Activated CD4-positive, CD25-positive, alpha-beta regulatory T cell treated with anti-CD3 and anti-CD28 coated beads, Interleukin-2, amount 50 U/mL, for 72 hours (primary cell): Measurements from ENCODE around the gene UGT2B7.
"Not testable (repeated sequence)": the region's sequence is repeated elsewhere in the genome, so short reads cannot be mapped to it uniquely, and the experiment has no call there.

Source experiments
- DNase-seq: peaks from one replicate; pipeline ENCODE4 v3.0.0; 2021

Gene UGT2B7

DNA sequence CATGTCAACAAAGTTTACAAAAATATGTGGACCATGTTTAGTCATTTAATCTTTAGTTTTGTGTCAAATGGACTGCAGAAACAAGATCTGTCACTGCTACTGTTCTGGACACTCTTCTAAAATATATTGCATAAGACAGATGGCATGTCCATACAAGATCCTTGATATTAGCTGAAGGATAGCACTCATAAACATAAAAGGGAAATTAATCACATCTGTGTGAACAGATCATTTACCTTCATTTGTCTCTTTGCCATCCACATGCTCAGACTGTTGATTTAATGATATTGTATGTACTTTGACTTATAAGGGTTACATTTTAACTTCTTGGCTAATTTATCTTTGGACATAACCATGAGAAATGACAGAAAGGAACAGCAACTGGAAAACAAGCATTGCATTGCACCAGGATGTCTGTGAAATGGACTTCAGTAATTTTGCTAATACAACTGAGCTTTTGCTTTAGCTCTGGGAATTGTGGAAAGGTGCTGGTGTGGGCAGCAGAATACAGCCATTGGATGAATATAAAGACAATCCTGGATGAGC, at the start of gene UGT2B7:
Gene UGT2B7 (plus strand): TSS at position 364 of the 546 bp plus-strand sequence. CDS start 47 bp downstream, at position 411.
- no peak for DNase-seq

DNA sequence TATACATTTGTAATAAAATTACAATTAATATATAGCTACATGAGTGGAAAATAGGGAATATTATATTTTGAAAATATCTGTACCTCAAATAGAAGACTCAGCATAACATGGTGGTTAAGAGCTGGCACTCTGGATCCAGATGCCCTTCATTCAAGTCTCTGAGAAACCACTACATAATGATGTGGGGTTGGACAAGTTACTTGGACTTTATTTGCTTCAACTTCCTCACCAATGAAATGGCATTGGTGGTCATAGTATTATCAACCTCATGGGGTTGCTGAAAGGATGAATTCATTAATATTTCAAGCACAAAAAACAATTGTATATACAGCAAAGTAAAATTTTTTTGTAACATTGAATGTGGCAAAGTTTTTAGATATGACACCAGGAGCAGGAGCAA, 46.4 kb upstream of the UGT2B7 start:
- no peak for DNase-seq

DNA sequence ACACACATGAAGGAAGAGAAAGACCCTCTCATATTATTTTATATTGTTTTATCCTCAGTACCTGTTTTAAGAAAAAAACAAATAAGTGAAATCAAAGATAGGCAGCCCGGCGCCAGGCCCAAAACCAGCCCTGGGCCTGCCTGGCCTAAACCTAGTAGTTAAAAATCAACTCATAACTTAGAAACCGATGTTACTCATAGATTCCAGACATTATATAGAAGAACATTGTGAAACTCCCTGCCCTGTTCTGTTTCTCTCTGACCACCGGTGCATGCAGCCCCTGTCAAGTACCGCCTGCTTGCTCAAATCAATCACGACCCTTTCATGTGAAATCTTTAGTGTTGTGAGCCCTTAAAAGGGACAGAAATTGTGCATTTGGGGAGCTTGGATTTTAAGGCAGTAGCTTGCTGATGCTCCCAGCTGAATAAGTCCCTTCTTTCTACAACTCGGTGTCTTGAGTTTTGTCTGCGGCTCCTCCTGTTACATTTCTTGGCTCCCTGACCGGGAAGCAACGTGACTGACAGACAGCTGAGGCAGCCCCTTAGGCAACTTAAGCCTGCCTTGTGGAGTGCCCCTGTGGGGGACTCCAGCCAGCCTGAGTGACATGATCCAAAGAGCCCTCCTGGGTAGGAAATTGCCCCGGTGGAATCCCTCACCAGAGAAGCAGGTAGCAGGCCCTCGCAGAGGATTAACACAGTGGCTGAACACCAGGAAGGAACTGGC, 45.3 kb upstream of the UGT2B7 start:
- DNase-seq, result not testable (repeated sequence)

DNA sequence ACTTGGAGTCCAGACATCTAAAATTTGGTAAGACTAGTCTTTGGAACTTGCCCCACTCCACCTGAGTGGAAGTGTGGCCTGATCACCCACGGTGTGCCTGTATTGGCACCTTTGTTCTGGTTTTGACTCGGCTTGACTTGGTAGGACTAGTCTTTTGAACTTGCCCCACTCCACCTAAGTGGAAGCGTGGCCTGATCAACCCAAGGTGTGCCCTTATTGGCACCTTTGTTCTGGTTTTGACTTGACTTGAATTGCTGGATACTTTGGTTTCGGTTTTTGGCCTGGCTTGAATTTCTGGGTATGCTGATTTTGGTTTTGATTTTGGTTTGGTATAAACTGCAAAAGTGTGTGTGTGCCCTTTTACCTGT, 44.7 kb upstream of the UGT2B7 start:
- no peak for DNase-seq

DNA sequence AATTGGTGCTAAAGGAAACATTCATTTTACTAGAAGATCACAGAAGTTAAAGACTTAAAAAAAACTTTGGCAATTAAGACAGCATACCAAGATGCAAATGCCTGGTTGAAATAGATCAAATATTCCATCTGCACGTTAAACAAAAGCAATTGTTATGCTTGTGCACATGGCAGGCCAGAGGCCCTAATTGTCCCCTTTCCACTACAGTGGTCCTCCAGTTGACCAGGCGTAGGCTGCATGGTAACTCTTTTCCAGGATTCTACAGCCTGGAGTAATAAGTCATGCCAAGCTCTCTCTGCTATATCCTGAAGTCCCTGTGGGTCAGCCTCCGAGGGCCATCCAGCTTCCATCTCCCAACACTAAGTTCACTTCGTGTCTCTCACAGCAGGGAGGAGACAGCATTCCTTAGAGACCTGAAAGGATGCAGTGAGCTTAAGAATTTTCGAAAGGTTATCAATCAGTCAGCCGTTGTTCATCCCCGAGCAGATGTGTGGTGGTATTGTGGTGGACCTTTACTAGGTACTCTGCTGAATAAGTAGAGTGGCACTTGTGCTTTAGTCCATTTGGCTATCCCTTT, 42.9 kb upstream of the UGT2B7 start:
- DNase-seq, result not testable (repeated sequence)

DNA sequence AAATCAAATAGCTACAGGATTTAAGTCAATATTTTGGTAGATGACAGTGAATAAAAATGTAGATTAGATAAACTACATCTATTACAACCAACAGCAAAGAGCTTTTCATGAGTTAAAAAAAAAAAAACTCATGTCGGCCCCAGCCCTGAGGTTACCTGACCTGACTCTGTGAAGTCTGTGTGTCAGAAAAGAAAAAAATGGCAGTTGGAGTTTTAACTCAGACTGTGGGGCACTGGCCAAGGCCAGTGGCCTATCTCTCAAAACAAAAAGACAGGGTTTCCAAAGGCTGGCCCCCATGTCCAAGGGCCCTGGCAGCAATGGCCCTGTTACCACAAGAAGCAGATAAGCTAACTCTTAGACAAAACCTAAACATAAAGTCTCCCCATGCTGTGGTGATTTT, 42.2 kb upstream of the UGT2B7 start:
- DNase-seq, result not testable (repeated sequence)

DNA sequence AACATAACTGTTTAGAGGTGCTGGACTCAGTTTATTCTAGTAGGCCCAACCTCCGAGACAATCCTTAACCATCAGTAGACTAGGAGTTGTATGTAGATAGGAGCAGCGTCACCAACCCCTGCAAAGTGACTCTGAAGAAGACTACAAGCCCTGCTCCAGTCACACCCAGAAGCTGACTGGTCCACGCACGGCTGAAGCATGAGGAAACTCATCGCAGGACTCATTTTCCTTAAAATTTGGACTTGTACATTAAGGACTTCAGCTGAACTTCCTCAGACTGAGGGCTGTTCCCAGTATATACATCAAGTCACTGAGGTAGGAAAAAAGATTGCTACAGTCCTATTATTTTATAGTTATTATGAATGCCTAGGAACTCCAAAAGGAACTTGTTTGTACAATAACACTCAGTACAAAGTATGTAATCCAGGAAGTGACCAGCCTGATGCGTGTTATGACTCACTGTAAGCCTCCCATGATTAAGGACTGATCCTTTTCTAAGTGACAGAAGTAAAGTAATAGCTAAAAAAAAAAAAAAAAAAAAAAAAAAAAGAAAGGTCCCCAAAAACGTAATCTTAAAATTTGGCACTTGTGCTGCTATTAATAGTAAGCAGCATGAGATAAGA, 41.6 kb upstream of the UGT2B7 start:
- no peak for DNase-seq

DNA sequence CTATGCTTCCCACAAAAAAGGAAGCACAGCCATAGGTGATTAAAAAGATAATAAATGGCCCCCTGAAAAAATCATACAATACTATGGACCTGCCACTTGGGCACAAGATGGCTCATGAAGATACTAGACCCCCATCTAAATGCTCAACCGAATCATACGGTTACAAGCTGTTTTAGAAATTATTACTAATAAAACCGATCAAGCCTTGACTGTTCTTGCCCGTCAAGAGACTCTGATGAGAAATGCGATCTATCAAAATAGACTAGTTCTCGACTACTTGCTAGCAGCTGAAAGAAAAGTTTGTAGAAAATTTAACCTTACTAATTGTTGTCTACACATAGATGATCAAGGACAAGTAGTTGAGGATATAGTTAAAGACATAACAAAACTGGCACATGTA, 40.1 kb upstream of the UGT2B7 start:
- no peak for DNase-seq

DNA sequence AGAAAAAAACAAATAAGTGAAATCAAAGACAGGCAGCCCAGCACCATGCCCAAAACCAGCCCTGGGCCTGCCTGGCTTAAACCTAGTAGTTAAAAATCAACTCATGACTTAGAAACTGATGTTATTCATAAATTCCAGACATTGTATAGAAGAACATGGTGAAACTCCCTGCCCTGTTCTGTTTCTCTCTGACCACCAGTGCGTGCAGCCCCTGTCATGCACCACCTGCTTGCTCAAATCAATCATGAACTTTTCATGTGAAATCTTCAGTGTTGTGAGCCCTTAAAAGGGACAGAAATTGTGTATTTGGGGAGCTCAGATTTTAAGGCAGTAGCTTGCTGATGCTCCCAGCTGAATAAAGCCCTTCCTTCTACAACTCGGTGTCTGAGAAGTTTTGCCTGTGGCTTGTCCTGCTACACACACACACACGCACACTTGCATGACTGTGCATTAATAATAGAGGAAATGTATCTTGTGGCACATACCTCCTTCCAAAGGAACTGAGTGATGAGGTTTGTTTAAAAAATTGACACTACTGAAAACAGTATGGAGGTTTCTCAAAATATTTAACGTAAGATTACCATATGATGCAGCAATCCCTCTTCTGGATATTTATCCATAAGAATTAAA, 39.2 kb upstream of the UGT2B7 start:
- no peak for DNase-seq

DNA sequence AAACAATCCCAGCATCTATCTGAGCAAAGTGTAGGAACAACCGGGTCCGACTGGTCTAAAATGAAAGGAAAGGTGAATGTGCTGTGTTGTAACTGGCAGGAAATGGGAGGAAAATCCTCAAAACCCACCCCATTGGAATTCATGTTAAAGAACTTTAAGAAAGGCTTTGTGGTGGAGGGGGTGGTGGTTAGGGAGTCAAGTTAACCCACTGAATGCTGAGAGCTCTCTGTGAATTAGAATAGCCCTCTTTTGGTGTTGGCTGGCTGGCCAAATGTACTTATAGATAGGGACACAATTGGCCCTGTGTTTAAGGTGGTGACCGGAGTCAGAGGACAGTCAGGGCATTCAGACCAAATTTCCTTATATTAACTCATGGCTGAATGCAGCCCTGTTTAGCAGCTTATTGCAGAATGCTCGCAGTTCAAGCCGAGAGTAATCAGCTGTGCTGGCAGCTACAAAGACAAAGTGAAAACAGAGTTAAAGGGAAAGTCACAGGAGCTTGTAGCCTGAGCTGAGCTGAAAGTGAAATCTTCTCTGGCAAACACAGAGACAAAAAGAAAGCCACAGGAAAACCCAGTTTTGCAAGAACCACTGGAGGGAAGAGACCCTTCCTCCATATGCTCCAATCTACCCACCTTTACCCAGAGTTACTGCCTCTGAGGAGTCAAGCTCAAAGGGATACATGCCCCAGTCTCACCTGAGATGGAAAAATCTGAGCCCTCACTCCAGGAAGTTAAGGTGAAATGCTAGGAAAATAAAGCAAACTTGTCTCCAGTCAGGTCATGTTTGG, 38.5 kb upstream of the UGT2B7 start:
- DNase-seq, result no peak

DNA sequence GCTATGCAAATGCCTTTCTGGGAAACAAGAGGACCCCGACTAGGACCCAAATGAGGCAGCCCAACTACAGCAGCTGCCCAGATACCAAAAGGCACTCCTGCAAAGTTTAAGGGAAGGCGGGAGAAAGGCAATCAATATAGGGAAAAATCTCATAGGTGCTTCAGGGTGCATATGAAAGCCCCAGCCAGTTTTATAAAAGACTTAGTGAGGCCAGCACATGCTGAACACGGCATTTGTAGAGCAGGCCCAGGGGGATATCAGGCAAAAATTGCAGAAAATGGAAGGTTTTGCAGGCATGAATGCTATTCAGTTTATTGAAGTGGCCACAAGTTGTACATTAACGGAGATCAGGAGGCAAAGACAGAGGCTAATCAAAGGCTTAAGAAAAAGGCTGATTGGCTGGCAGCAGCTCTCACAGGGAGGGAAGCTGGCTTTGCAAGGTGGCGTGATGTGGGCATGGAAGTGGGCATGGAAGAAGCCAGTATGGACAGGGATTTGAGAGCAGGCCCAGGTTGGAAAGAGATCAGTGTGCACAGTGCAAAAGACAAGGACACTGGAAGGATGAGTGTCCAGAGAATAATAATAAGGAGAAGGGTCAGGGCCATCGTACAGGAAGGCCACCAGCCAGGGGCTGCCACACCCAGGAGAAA, 37.7 kb upstream of the UGT2B7 start:
- no peak for DNase-seq

DNA sequence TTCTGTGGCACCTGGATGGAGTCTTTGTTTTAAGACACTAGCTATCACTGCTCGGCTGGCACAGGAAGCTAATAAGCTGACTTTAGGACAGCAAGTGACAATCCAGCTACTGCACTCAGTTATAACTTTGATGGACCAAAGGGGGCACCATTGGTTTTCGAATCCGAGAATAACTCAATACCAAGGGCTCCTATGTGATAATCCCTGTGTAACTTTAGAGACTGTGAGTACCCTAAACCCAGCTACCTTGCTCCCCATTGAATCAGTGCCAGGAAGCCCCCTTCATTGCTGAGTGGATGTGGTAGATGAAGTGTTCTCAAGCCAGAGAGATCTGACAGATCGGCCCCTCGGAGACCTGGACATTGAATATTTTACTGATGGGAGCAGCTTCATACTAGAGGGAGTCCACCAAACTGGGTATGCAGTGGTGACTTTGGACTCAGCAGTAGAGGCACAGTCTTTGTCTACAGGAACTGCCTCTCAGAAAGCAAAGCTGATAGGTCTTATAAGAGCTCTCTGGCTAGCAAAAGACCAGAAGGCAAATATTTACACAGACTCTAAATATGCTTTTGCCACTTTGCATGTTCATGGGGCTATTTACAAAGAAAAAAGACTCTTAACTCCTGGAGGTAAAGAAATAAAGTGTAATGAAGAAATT, 35.5 kb upstream of the UGT2B7 start:
- no peak for DNase-seq

DNA sequence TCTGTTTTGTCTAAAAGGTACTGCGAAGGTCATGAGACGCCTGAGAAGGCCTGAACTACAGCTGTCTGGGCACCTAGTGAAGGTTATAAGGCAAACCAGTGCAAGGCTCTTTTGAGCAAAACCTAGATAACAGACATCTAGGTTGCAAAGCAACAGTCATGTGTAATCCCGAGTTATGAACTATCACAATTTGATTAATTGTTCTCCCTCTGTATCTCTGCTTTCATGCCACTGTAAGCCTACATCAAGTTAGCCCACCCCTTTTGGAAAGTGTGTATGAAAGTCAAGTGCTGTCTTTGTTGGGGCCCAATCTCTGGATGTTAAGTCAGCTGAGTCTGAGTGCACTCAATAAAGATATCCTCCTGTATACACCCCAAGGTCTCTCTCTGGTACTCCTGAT, 31.9 kb upstream of the UGT2B7 start:
- DNase-seq, result no peak

DNA sequence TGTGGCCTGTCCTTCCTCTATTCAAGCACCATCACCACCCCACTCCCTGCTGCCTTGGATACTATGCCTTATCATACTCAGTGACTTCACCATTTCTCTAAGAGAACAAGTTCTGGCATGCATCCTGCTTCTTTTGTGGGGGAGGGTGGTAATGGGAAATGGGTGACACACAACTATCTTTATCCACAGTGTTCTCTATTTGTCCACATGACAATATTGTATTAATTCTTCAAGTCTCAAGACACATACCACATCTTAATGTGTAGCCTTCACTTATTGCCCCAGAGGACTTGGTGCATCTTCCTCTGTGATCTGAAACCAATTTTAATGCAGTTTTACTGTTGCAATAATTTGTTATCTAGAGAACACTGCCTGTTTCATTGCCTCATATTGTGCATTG, 29.3 kb upstream of the UGT2B7 start:
- DNase-seq, result no peak

DNA sequence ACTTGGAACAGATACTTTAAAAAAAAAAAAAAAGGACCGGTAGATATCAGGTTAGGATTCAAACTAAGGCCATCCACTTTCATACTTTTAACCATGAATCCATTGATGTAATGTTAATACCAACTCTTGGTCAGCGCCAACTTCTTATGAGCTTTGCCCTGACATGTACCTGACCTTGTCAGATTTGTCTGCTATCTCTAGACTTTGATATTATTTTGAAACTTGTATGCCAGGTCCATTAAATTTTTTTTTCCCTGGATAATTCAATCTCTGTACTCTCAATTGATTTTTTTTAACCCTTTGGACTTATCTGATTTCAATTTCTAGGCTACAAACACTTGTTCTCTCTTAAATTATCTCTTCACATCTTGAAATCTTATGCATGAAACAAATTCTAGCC, 27.2 kb upstream of the UGT2B7 start:
- no peak for DNase-seq

DNA sequence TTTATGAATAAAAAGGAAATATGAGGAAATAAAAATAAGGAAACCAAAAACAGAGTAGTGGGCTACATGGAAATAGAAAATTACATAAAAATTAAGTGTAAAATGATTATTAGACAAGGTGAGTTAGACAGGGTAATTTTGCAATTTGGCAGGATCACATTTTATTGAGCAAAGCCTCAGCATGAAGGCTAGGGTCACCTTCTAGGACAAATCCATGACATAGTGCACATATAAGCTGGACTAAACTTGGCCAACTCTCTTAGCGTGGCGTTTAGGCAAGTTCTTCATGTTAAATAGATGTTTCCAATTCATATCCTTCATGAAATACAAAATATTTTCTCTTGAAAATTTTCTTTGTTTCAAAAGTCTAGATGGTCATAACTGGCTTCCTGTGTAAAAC, 25.7 kb upstream of the UGT2B7 start:
- DNase-seq, result no peak

DNA sequence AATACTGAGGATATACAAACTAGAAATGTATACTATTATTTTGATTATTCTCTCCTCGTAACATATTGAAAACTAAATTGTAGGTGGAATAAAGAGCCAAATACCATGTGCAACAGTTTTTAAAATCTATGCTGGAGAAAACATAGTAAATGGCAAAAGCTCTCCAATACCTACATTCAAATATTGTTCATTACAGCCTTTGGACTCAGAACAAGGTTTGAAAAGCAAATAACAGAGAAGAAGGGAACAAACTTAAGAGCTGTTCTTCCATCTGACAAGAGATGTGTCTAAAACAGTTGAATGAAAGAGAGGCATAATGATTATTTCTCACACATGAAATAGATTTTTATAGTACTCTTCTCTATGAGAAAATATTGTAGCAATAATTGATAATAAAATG, 25.0 kb upstream of the UGT2B7 start:
- DNase-seq, result no peak

DNA sequence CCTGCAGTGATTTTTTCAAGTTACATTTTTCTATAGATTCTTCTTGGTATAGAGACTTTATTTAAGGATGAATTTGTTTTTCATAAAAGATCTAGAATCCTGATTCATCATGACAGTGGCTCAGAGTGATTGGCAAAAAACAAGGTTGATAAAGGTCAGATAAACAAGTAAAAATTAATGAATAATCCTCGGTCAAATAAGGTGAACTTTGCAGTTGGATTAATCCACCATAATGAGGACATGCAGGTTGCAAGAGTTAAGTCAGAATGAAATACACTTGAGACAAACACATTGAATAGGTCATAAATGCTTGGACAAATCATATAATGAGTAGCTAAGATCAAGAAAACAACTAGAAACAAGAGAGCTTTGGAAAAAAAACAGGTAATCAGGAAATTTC, 22.9 kb upstream of the UGT2B7 start:
- no peak for DNase-seq

DNA sequence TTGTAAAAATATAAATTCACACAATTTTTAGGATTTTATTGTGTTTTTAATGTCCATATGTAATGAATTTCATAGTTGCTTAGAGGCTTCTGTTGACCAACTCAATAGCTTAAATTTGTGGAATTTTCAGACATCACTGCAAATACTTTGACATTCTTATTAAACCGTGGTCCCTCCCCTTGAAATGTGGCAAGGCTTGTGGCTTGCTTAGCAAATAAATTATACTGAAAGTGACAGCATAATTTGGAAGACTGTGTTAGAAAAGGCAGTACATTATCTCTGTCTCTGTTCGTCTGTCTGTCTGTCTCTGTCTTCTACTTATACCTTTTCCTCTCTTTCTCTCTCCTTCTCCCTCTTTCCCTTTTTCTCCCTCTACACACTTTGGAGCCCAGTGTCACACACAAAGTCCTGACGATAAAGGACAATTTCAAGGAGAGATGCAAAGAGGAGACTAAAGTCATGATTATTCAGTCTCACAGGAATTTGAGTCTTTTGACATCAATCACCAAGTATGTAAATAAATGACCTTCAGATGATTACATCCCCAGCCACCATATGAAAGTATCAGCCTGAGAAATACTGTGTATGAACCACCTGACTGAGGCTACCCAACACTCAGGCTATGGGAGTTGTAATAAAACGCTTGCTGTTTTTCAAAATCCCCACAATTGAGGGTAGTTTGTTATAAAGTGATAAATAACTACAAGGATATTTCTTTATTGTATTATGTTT, 21.0 kb upstream of the UGT2B7 start:
- no peak for DNase-seq

DNA sequence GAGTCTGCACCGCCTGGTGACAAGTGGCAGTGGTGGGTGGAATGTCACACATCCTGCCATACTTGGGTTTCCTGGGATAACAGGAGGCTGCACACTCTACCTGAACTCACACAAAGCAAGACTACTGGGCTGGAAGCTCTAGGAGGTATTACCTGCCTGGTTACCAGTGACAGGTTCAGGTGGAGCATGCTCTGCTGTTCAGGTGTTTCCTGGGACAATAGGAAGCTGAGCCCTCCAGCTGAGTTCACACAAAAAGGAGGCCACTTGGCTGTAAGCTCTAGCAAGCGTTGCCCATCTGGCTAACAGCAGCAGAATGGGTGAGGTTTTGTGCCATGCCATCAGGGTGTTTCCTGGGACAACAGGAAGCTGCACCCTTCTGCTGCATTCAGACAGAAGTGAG, 17.4 kb upstream of the UGT2B7 start:
- no peak for DNase-seq

DNA sequence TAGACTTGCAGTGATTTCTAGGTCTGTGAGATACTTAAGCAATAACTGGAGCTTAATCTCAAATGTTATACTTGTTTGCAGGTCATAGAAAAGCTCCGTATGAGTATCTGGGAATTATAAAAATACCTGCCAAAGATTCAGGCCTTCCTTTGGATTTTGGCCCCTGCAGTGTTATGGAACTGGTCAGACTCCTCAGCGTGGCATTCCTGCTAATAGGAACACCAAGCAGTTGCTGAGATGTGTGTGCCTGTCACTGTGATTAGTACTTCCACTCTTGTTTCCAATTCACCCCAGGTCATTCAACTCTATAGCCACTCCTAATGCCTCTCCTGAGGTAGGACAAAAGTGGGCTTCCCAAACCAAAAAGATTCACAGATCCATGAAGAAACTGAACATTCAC, 7.8 kb upstream of the UGT2B7 start:
- no peak for DNase-seq
